GM04504 (cell line): ENCODE measurements around the gene PCDHGA5.
"Not testable (repeated sequence)": the region's sequence is repeated elsewhere in the genome, so short reads cannot be mapped to it uniquely, and the experiment has no call there.

Source experiments
- DNase-seq: peaks from one replicate; pipeline ENCODE4 v3.0.0-alpha.2; 2012; ENCODE audit warnings: low read depth

The PCDHGA5 gene

DNA sequence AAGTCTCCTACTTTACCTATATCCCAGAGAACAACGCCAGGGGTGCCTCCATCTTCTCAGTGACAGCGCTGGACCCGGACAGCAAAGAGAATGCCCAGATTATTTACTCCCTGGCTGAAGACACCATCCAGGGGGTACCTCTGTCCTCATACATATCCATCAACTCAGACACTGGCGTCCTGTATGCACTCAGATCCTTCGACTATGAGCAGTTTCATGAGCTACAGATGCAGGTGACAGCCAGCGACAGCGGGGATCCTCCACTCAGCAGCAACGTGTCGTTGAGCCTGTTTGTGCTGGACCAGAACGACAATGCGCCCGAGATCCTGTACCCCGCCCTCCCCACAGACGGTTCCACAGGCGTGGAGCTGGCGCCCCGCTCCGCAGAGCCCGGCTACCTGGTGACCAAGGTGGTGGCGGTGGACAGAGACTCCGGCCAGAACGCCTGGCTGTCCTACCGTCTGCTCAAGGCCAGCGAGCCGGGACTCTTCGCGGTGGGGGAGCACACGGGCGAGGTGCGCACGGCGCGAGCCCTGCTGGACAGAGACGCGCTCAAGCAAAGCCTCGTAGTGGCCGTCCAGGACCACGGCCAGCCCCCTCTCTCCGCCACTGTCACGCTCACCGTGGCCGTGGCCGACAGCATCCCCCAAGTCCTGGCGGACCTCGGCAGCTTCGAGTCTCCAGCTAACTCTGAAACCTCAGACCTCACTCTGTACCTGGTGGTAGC is 50.7 kb downstream of the PCDHGA5 start:
- DNase-seq: not testable (repeated sequence)

DNA sequence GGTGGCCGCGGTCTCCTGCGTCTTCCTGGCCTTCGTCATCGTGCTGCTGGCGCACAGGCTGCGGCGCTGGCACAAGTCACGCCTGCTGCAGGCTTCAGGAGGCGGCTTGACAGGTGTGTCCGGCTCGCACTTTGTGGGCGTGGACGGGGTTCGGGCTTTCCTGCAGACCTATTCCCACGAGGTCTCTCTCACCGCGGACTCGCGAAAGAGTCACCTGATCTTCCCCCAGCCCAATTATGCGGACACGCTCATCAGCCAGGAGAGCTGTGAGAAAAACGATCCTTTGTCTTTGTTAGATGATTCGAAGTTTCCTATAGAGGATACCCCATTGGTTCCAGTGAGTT is 51.3 kb downstream of the PCDHGA5 start:
- DNase-seq: not testable (repeated sequence)
